Trophoblast cell (in vitro differentiated cells and primary cell): ENCODE data around the gene LOX.
A peak's percentile ranks its signal among the peaks of the same experiment; 100 is the strongest.

Experiments used
- DNase-seq, 2 donors: peaks; one replicate each; pipeline ENCODE4 v3.0.0-alpha.2; 2016
- H2AFZ ChIP-seq: 2 replicates; pipeline ENCODE4 v1.6.1; 2013; ENCODE audit warnings: low read length, moderate library complexity, mild to moderate bottlenecking; ENCODE audit not compliant: insufficient read depth, poor library complexity
- H2AK5ac ChIP-seq: 2 replicates; pipeline ENCODE4 v1.6.1; 2013; ENCODE audit warnings: mild to moderate bottlenecking, low read length
- H2BK120ac ChIP-seq: 2 replicates; pipeline ENCODE4 v1.6.1; 2013; ENCODE audit warnings: low read length, mild to moderate bottlenecking, moderate library complexity; ENCODE audit not compliant: insufficient read depth, poor library complexity
- H2BK12ac ChIP-seq: 2 replicates; pipeline ENCODE4 v1.6.1; 2013; ENCODE audit warnings: mild to moderate bottlenecking, low read length, moderate library complexity
- H2BK5ac ChIP-seq: 2 replicates; pipeline ENCODE4 v1.6.1; 2013; ENCODE audit warnings: low read length, low read depth, moderate library complexity, mild to moderate bottlenecking; ENCODE audit not compliant: poor library complexity
- H3K14ac ChIP-seq: 2 replicates; pipeline ENCODE4 v1.6.1; 2013; ENCODE audit warnings: mild to moderate bottlenecking, low read length
- H3K18ac ChIP-seq: 2 replicates; pipeline ENCODE4 v1.6.1; 2013; ENCODE audit warnings: mild to moderate bottlenecking, low read length
- H3K23ac ChIP-seq: 2 replicates; pipeline ENCODE4 v1.6.1; 2013; ENCODE audit warnings: low read length
- H3K27ac ChIP-seq: 2 replicates; pipeline ENCODE4 v1.5.1; 2013; ENCODE audit warnings: low read depth, mild to moderate bottlenecking, inconsistent platforms, low read length, moderate library complexity
- H3K27me3 ChIP-seq: 2 replicates; pipeline ENCODE4 v1.6.1; 2013; ENCODE audit warnings: inconsistent platforms, mild to moderate bottlenecking, low read length, moderate library complexity; ENCODE audit not compliant: insufficient read depth
- H3K36me3 ChIP-seq, 2 experiments: 1 replicate in 1 of 2; 2 replicates in 1 of 2; pipeline ENCODE4 v1.6.1; 2013; ENCODE audit warnings: low read length in 2 of 2, mild to moderate bottlenecking in 2 of 2, moderate library complexity in 1 of 2; ENCODE audit not compliant: insufficient read depth in 2 of 2, control insufficient read depth in 1 of 2
- H3K4ac ChIP-seq: 2 replicates; pipeline ENCODE4 v1.6.1; 2013; ENCODE audit warnings: low read depth, mild to moderate bottlenecking, low read length, moderate library complexity
- H3K4me1 ChIP-seq, 2 experiments: 1 replicate in 1 of 2; 2 replicates in 1 of 2; pipeline ENCODE4 v1.6.1; 2013; ENCODE audit warnings: low read length in 2 of 2, mild to moderate bottlenecking in 2 of 2, moderate library complexity in 1 of 2; ENCODE audit not compliant: insufficient read depth in 2 of 2, control insufficient read depth in 1 of 2
- H3K4me2 ChIP-seq: 2 replicates; pipeline ENCODE4 v1.6.1; 2013; ENCODE audit warnings: inconsistent platforms, mild to moderate bottlenecking, low read length, moderate library complexity
- H3K4me3 ChIP-seq: 2 replicates; pipeline ENCODE4 v1.5.1; 2013; ENCODE audit warnings: mild to moderate bottlenecking, low read depth, low read length, inconsistent platforms
- H3K79me1 ChIP-seq: one replicate; pipeline ENCODE4 v1.6.1; 2013; ENCODE audit warnings: low read length
- H3K79me2 ChIP-seq: 2 replicates; pipeline ENCODE4 v1.6.1; 2013; ENCODE audit warnings: low read length, mild to moderate bottlenecking; ENCODE audit not compliant: control insufficient read depth, insufficient read depth, poor library complexity
- H3K9ac ChIP-seq: 2 replicates; pipeline ENCODE4 v1.6.1; 2013; ENCODE audit warnings: mild to moderate bottlenecking, low read length
- H3K9me3 ChIP-seq: 2 replicates; pipeline ENCODE4 v1.6.1; 2013; ENCODE audit warnings: low read depth, mild to moderate bottlenecking, control low read depth, inconsistent platforms, low read length; ENCODE audit not compliant: insufficient read depth
- H4K12ac ChIP-seq: 2 replicates; pipeline ENCODE4 v1.6.1; 2013; ENCODE audit warnings: low read depth, mild to moderate bottlenecking, low read length, moderate library complexity
- H4K8ac ChIP-seq: 2 replicates; pipeline ENCODE4 v1.6.1; 2013; ENCODE audit warnings: low read depth, mild to moderate bottlenecking, low read length, moderate library complexity
- H4K91ac ChIP-seq: one replicate; pipeline ENCODE4 v1.6.1; 2013; ENCODE audit warnings: low read depth, mild to moderate bottlenecking, low read length, moderate library complexity
- WGBS: extraction: QIAGEN DNeasy Blood & Tissue Kit; methylation state at CpG from one replicate; pipeline ENCODE4 v1.1.7; 2013; ENCODE audit warnings: missing lambda C conversion rate; ENCODE audit not compliant: insufficient read length, insufficient coverage; ENCODE audit errors: extremely low coverage; 5-methylcytosine and 5-hydroxymethylcytosine counted together

Gene LOX

DNA sequence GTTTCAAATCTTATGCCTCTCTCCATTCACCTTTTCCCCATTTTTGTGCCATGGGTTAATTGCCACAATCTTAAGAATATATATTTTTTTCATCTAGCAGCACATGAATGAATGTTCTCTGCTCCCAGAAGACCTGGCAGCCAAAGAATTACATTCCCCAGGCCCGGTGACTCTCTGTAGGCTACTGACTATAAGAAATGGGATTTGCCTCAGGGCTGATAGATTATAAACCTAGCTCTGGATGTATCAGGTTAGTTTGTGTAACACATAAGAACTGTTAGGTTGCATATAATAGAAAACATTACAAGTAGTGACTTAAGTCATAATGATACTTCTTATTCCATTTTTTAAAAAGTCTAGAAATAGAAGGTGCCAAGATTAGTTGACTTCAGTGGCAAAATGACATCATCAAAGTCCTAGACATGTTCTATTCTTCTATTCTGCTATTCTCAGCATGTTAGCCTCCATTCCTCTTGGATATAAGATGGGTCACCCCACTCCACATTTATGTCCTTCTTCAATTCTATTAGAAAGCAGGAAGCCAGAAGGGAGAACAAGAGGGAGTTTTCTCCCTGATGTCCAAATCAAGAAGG lies 40.4 kb upstream of the LOX start:
- Histone ChIP-seq H3K18ac (no peak overlapping the region), H3K4me2 (no peak overlapping the region), H3K9me3 (no peaks in the 10 kb centered on the region), H3K79me2 (no peaks in the 10 kb centered on the region), H3K4me1 (no peaks in the 10 kb centered on the region), H3K4me3 (no peak overlapping the region), H3K79me1 (no peaks in the 10 kb centered on the region), H4K8ac (no peak overlapping the region), H3K14ac (no peak overlapping the region), H2AFZ (no peak overlapping the region), H2AK5ac (no peak overlapping the region), H2BK12ac (no peak overlapping the region), H2BK120ac (no peak overlapping the region), H2BK5ac (no peak overlapping the region), H3K36me3 (no peaks in the 10 kb centered on the region), H4K91ac (no peak overlapping the region), H4K12ac (no peak overlapping the region), H3K27me3 (no peaks in the 10 kb centered on the region), H3K23ac (no peak overlapping the region), H3K9ac (no peak overlapping the region), H3K27ac (no peak overlapping the region), H3K4ac (no peak overlapping the region)
- WGBS, result no CpG with 5 or more reads among the region's 1 CpG
- peak; percentile 48 to 76 for DNase-seq

DNA sequence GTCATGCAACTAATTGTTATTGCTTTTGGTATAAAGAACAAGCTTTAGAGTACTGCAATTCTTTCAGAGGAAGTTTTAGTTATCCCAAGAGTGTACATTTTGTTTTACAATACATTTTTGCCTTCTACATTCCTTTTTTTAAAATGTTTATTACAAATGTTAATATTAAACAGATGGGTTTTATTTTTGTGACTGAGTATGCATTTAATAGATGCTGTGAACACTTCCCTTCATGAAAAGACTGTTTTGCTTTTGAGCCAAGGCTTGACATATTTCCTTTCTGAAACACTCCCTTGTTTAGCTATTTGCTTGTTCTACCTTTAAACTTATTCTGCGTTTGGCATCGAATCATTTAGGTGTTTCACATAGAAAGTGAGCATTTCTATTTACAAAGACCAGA lies 36.4 kb upstream of the LOX start:
- H4K8ac ChIP-seq, result no peak overlapping the region
- H4K91ac ChIP-seq, result no peak overlapping the region
- H3K36me3 ChIP-seq, result no peaks in the 10 kb centered on the region
- no peak overlapping the region for H3K4me2 ChIP-seq
- H3K9ac ChIP-seq, result no peak overlapping the region
- no peaks in the 10 kb centered on the region for H3K79me2 ChIP-seq
- H2AK5ac ChIP-seq, result no peak overlapping the region
- no peak overlapping the region for H3K14ac ChIP-seq
- H2BK12ac ChIP-seq, result no peak overlapping the region
- H3K9me3 ChIP-seq, result no peaks in the 10 kb centered on the region
- no peaks in the 10 kb centered on the region for H3K27me3 ChIP-seq
- H3K79me1 ChIP-seq, result no peaks in the 10 kb centered on the region
- H2AFZ ChIP-seq, result no peak overlapping the region
- DNase-seq, result no peak
- no peak overlapping the region for H4K12ac ChIP-seq
- no peak overlapping the region for H3K18ac ChIP-seq
- no peak overlapping the region for H2BK5ac ChIP-seq
- H3K4me1 ChIP-seq, result no peaks in the 10 kb centered on the region
- no peak overlapping the region for H3K27ac ChIP-seq
- no peak overlapping the region for H3K4me3 ChIP-seq
- no peak overlapping the region for H3K4ac ChIP-seq
- H3K23ac ChIP-seq, result no peak overlapping the region
- no CpG with 5 or more reads among the region's 2 CpGs for WGBS
- H2BK120ac ChIP-seq, result no peak overlapping the region

DNA sequence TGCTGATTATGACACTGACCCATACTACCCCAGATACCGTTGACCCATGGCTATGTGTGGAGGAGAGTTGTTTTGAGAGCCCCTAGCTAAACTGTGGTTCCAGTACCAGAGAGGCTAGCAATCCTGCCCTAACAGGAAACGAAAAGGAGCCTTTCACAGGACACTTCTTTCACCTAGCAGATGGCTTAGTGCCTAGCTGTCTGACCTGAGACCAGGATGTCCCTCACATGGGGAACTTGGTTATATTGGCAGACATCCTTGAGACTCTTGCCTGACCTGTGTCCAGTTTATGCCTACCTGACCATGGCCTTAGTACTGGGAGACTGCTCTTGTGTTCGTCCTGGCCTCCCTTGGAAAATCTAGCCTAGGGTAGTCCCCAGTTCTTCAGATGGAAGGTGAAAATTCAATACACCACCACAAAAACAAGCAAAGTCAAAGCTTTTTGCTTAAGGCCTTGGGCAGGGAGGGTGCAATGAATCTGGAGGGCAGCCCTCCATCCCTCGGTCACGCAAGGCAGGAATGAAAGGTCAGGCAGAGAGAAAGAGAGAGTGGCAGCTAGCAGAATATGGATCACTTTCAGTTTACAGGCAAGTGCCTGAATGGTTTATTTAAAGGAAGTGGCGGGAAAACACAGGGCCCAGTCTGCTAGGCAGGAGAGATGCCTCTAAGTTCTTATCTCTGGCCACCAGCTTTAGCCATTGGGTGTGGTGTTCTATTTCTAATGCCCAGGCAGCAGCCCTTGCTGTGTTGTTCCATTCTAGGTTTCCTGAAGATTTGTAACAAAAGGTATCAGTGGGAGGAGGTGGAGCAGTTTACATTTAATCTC lies 34.9 kb upstream of the LOX start:
- no peak overlapping the region for H3K18ac ChIP-seq
- no CpG with 5 or more reads among the region's 6 CpGs for WGBS
- H3K23ac ChIP-seq, result no peak overlapping the region
- H3K4me1 ChIP-seq, result no peaks in the 10 kb centered on the region
- H3K14ac ChIP-seq, result no peak overlapping the region
- no peak overlapping the region for H2BK5ac ChIP-seq
- H3K79me1 ChIP-seq, result no peaks in the 10 kb centered on the region
- H3K9me3 ChIP-seq, result no peaks in the 10 kb centered on the region
- no peaks in the 10 kb centered on the region for H3K36me3 ChIP-seq
- H2AFZ ChIP-seq, result no peak overlapping the region
- H2AK5ac ChIP-seq, result no peak overlapping the region
- DNase-seq, result no peak
- no peak overlapping the region for H4K12ac ChIP-seq
- H3K9ac ChIP-seq, result no peak overlapping the region
- no peaks in the 10 kb centered on the region for H3K79me2 ChIP-seq
- no peak overlapping the region for H4K8ac ChIP-seq
- no peak overlapping the region for H3K4me2 ChIP-seq
- no peak overlapping the region for H3K4ac ChIP-seq
- no peak overlapping the region for H2BK120ac ChIP-seq
- no peak overlapping the region for H2BK12ac ChIP-seq
- no peak overlapping the region for H3K27ac ChIP-seq
- H3K4me3 ChIP-seq, result no peak overlapping the region
- H4K91ac ChIP-seq, result no peak overlapping the region
- H3K27me3 ChIP-seq, result no peaks in the 10 kb centered on the region

DNA sequence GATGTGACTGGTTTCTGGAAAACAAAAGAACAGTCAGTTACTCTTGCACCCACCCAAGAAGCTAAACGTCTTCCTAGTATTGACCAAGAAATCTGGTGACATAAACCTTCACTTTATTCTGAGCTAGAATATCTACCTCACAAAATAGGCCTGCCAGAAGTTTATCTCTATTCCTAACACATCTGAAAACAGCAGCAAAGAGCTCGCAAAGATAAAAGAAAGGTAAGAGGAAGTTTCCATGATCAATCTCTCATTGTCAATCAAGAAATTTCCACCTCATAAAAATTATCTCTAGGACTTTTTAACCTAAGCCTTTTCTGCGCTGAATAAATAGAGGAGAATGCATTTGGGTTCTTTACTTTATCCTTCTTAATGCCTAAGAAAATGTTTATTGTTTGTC lies 34.0 kb upstream of the LOX start:
- Histone ChIP-seq H2BK12ac (no peak overlapping the region), H3K27me3 (no peaks in the 10 kb centered on the region), H4K8ac (no peak overlapping the region), H4K12ac (no peak overlapping the region), H3K4me1 (no peaks in the 10 kb centered on the region), H3K4ac (no peak overlapping the region), H2AFZ (no peak overlapping the region), H3K18ac (no peak overlapping the region), H2BK5ac (no peak overlapping the region), H3K4me3 (no peak overlapping the region), H4K91ac (no peak overlapping the region), H3K9me3 (no peaks in the 10 kb centered on the region), H2AK5ac (no peak overlapping the region), H3K9ac (no peak overlapping the region), H3K4me2 (no peak overlapping the region), H3K36me3 (no peaks in the 10 kb centered on the region), H2BK120ac (no peak overlapping the region), H3K27ac (no peak overlapping the region), H3K14ac (no peak overlapping the region), H3K79me2 (no peaks in the 10 kb centered on the region), H3K79me1 (no peaks in the 10 kb centered on the region), H3K23ac (no peak overlapping the region)
- DNase-seq, result no peak
- no CpG with 5 or more reads among the region's 3 CpGs for WGBS
